Fibroblast of lung (primary cell): Measurements from ENCODE around the gene NEK7. TPM values are rescaled to one million over a fixed set of nuclear protein-coding genes. Genes with fewer than 3 reads are reported as not detected.
A peak's percentile ranks its signal among the peaks of the same experiment; 100 is the strongest.

ENCODE experiments used
- DNase-seq, 2 donors: peaks; one replicate each; pipeline versions ENCODE4 v3.0.0 to v3.0.0-alpha.2; 2010; ENCODE audit warnings: low read depth in 2 of 2
- H2AFZ ChIP-seq: 2 replicates; pipeline ENCODE4 v1.5.1; 2012; ENCODE audit warnings: low read length, control low read depth, inconsistent platforms
- H3K27ac ChIP-seq: 2 replicates; pipeline ENCODE4 v1.5.1; 2011; ENCODE audit warnings: low read length, control low read depth; ENCODE audit not compliant: insufficient read depth
- H3K27me3 ChIP-seq: 2 replicates; pipeline ENCODE4 v1.5.1; 2011; ENCODE audit warnings: mild to moderate bottlenecking, low read length; ENCODE audit not compliant: control insufficient read depth, insufficient read depth
- H3K36me3 ChIP-seq: 2 replicates; pipeline ENCODE4 v1.5.1; 2011; ENCODE audit warnings: low read length; ENCODE audit not compliant: control insufficient read depth, insufficient read depth
- H3K4me1 ChIP-seq: 2 replicates; pipeline ENCODE4 v1.5.1; 2011; ENCODE audit warnings: low read length; ENCODE audit not compliant: control insufficient read depth, insufficient read depth; ENCODE audit errors: extremely low read depth
- H3K4me2 ChIP-seq: 2 replicates; pipeline ENCODE4 v1.5.1; 2011; ENCODE audit warnings: low read length, control low read depth; ENCODE audit not compliant: insufficient read depth; ENCODE audit errors: extremely low read depth
- H3K4me3 ChIP-seq, 4 experiments: fragments of 200-600 bp in 1 of 4; sonication (generic) in 1 of 4; replicated peaks in 1 of 4; 2 replicates each; pipeline ENCODE4 v1.5.1; 2011 to 2016; ENCODE audit warnings: low read length in 4 of 4, low read depth in 3 of 4, mild to moderate bottlenecking in 3 of 4, control low read depth in 2 of 4, inconsistent platforms in 1 of 4, mixed read lengths in 1 of 4; ENCODE audit not compliant: insufficient read depth in 1 of 4; ENCODE audit errors: control extremely low read depth in 1 of 4
- H3K79me2 ChIP-seq: 2 replicates; pipeline ENCODE4 v1.5.1; 2012; ENCODE audit warnings: mild to moderate bottlenecking, low read length, inconsistent platforms; ENCODE audit not compliant: control insufficient read depth, insufficient read depth
- H3K9ac ChIP-seq: 2 replicates; pipeline ENCODE4 v1.5.1; 2011; ENCODE audit warnings: mild to moderate bottlenecking, low read length, control low read depth; ENCODE audit not compliant: insufficient read depth
- H3K9me3 ChIP-seq: 2 replicates; pipeline ENCODE4 v1.5.1; 2012; ENCODE audit warnings: low read depth, low read length; ENCODE audit not compliant: control insufficient read depth, insufficient read depth
- H4K20me1 ChIP-seq: 2 replicates; pipeline ENCODE4 v1.5.1; 2011; ENCODE audit warnings: low read length; ENCODE audit not compliant: control insufficient read depth, insufficient read depth; ENCODE audit errors: extremely low read depth
- CTCF ChIP-seq, 2 donors: IDR thresholded peaks in 1 of 2; conservative IDR thresholded peaks in 1 of 2; 1 replicate in 1 of 2; 2 replicates in 1 of 2; pipeline ENCODE4 v1.5.1; 2011 to 2012; ENCODE audit warnings: low read length in 2 of 2, control low read depth in 1 of 2, inconsistent platforms in 1 of 2, low read depth in 1 of 2, mild to moderate bottlenecking in 1 of 2
- EZH2 ChIP-seq: IDR thresholded peaks from 2 replicates; pipeline ENCODE4 v1.5.1; 2012; ENCODE audit warnings: low read length, control low read depth, mild to moderate bottlenecking; ENCODE audit errors: missing control alignments
- polyA plus RNA-seq, 2 donors: library from polyadenylated mRNA; depleted of rRNA in 1 of 2; stranded (reverse) in 1 of 2; unstranded in 1 of 2; fragments of >200 nt; gene quantifications; 2 replicates each; pipeline ENCODE4 v1.2.1, GENCODE V29; 2011 to 2012; ENCODE audit warnings: missing spikeins in 1 of 2
- total RNA-seq: library from RNA; depleted of rRNA; stranded (reverse); fragments of >200 nt; gene quantifications from 2 replicates; pipeline ENCODE4 v1.2.1, GENCODE V29; 2014

The NEK7 gene
- total and polyA plus RNA-seq, 2 donors (not counting 1 experiment from before 2014, with no cell fraction given) = 90.5 to 207 TPM

GRCh38 chr1:198153103-198153502, 3.7 kb upstream of the NEK7 start:
- no peak overlapping the region for H3K27ac ChIP-seq
- peak; percentile 73 to 99 for DNase-seq

GRCh38 chr1:198153804-198154203, 3.0 kb upstream of the NEK7 start:
- DNase-seq = peak in 1 of 2 donors; percentile 89
- Histone ChIP-seq H3K9me3 (no peaks in the 10 kb centered on the region), H4K20me1 (no peaks in the 10 kb centered on the region), H3K36me3 (no peaks in the 10 kb centered on the region), H3K4me1 (no peaks in the 10 kb centered on the region), H3K27ac (no peak overlapping the region), H3K27me3 (no peaks in the 10 kb centered on the region), H2AFZ (no peak overlapping the region), H3K4me2 (no peak overlapping the region), H3K4me3 (no peak overlapping the region), H3K9ac (no peak overlapping the region), H3K79me2 (peaks cover 15% of the 10 kb centered on the region)
- TF ChIP-seq CTCF (conservative IDR thresholded peaks at IDR 0.05 in 1 of 2, IDR thresholded peaks at IDR 0.05 in 1 of 2; ENCODE audit: low read depth in 1 of 2, low read length in 2 of 2) = no peak
- no peak for TF ChIP-seq EZH2

More at GRCh38 chr1:198153103-198153502, 3.7 kb upstream of the NEK7 start:
- Histone ChIP-seq H4K20me1 (no peaks in the 10 kb centered on the region), H3K4me1 (no peaks in the 10 kb centered on the region), H3K36me3 (no peaks in the 10 kb centered on the region), H3K9me3 (no peaks in the 10 kb centered on the region), H3K4me3 (no peak overlapping the region), H3K27me3 (no peaks in the 10 kb centered on the region), H3K9ac (no peak overlapping the region), H3K4me2 (no peak overlapping the region), H2AFZ (no peak overlapping the region), H3K79me2 (peaks cover 8% of the 10 kb centered on the region)
- TF ChIP-seq CTCF (conservative IDR thresholded peaks at IDR 0.05 in 1 of 2, IDR thresholded peaks at IDR 0.05 in 1 of 2; ENCODE audit: low read depth in 1 of 2, low read length in 2 of 2) (no peak), EZH2 (no peak)

GRCh38 chr1:198155253-198155652, 1.5 kb upstream of the NEK7 start:
- Histone ChIP-seq H3K36me3 (no peaks in the 10 kb centered on the region), H3K9me3 (no peaks in the 10 kb centered on the region), H2AFZ (no peak overlapping the region), H3K27me3 (no peaks in the 10 kb centered on the region), H3K4me2 (no peak overlapping the region), H4K20me1 (no peaks in the 10 kb centered on the region), H3K79me2 (peaks cover 28% of the 10 kb centered on the region), H3K9ac (no peak overlapping the region), H3K4me3 (no peak overlapping the region), H3K27ac (no peak overlapping the region), H3K4me1 (no peaks in the 10 kb centered on the region)
- no peak for TF ChIP-seq EZH2
- no peak for TF ChIP-seq CTCF (conservative IDR thresholded peaks at IDR 0.05 in 1 of 2, IDR thresholded peaks at IDR 0.05 in 1 of 2; ENCODE audit: low read depth in 1 of 2, low read length in 2 of 2)
- DNase-seq = peak; percentile 67 to 90
